HEK293 (cell line): ENCODE measurements around the gene PLAU.

ENCODE experiments used
- TRIM28 ChIP-seq: IDR thresholded peaks from 2 replicates; pipeline ENCODE4 v1.6.1; 2011; ENCODE audit warnings: low read length, control low read depth, borderline replicate concordance
- ZBTB20 ChIP-seq: fragments of 450-650 bp; formaldehyde crosslinking; IDR thresholded peaks from 2 replicates; pipeline ENCODE4 v1.5.1; 2016; ENCODE audit warnings: missing biosample characterization, missing genetic modification characterization
- ZNF324 ChIP-seq: fragments of 450-650 bp; formaldehyde crosslinking; IDR thresholded peaks from 2 replicates; pipeline ENCODE4 v1.5.1; 2016; ENCODE audit warnings: missing biosample characterization, missing genetic modification characterization
- ZNF623 ChIP-seq: fragments of 450-650 bp; formaldehyde crosslinking; IDR thresholded peaks from 2 replicates; pipeline ENCODE4 v1.5.1; 2016; ENCODE audit warnings: missing biosample characterization, missing genetic modification characterization
- ZNF660 ChIP-seq: fragments of 450-650 bp; IDR thresholded peaks from 2 replicates; pipeline ENCODE4 v1.5.1; 2018; ENCODE audit warnings: missing biosample characterization, mild to moderate bottlenecking, missing genetic modification characterization
- TF ChIP-seq, protein P1 (sequence below): fragments of 450-650 bp; formaldehyde crosslinking; IDR thresholded peaks from 2 replicates; pipeline ENCODE4 v1.5.1; 2016; ENCODE audit warnings: missing biosample characterization, missing genetic modification characterization
- TF ChIP-seq, protein P2 (sequence below): fragments of 450-650 bp; formaldehyde crosslinking; IDR thresholded peaks from 2 replicates; pipeline ENCODE4 v1.5.1; 2016; ENCODE audit warnings: missing biosample characterization, missing genetic modification characterization
- TF ChIP-seq, protein P3 (sequence below): fragments of 450-650 bp; formaldehyde crosslinking; IDR thresholded peaks from 2 replicates; pipeline ENCODE4 v1.5.1; 2016; ENCODE audit warnings: missing biosample characterization, missing genetic modification characterization, borderline replicate concordance
- TF ChIP-seq, protein P4 (sequence below): fragments of 450-650 bp; formaldehyde crosslinking; optimal IDR thresholded peaks from 2 replicates; pipeline ENCODE3; 2016; ENCODE audit warnings: missing biosample characterization, mild to moderate bottlenecking, missing genetic modification characterization
- TF ChIP-seq, protein P5 (sequence below): fragments of 450-650 bp; formaldehyde crosslinking; IDR thresholded peaks from 2 replicates; pipeline ENCODE4 v1.5.0; 2017; ENCODE audit warnings: missing biosample characterization, missing genetic modification characterization, borderline replicate concordance
- TF ChIP-seq, protein P6 (sequence below): fragments of 450-650 bp; formaldehyde crosslinking; IDR thresholded peaks from 2 replicates; pipeline ENCODE4 v1.5.1; 2016; ENCODE audit warnings: missing biosample characterization, missing genetic modification characterization
- TF ChIP-seq, protein P7 (sequence below): fragments of 450-650 bp; formaldehyde crosslinking; IDR thresholded peaks from 2 replicates; pipeline ENCODE4 v1.5.1; 2016; ENCODE audit warnings: missing biosample characterization, missing genetic modification characterization

DNA sequence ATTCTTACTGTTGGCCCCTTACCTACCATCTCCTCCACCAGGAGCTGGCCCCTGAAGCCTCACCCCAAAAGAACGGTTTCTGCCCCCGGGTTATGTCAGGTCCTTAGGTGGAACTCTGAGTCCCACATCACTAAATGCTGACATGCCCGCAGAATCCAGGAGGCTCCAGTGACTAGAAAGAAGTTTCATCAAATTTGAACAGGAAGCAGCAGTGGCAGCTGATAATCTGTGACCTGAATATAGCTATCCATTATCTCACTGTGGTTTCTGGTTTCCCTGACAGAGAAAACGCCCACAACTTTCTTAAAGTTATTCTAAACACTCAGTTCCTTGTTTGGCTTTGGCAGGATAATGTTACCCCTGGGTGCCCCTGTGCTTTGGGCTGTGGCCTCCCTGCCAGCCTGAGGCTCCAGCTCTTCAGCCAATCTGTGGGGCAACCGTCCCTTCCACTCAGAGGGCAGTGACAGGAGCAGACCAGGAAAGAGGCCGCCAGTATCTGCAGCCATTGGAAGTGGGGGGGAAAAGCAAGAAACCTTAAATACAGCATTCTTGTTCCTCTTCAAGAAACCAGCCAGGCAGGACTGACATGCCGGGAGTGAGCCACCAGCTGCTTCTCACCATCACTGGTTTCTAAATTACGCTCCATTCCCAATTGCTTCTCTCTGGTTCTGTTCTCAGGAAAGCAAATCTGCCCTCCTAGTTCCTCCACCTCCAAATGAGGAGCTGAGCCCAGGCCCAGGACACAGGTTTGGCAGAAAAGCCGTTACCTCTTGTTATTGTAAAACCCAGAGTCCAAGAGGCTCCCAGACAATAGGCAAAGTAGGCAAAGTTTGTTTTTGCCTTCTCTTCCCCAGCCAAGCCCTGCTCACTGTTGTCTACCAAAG, 45.8 kb downstream of the PLAU start:
- TF ChIP-seq, protein P1, sequence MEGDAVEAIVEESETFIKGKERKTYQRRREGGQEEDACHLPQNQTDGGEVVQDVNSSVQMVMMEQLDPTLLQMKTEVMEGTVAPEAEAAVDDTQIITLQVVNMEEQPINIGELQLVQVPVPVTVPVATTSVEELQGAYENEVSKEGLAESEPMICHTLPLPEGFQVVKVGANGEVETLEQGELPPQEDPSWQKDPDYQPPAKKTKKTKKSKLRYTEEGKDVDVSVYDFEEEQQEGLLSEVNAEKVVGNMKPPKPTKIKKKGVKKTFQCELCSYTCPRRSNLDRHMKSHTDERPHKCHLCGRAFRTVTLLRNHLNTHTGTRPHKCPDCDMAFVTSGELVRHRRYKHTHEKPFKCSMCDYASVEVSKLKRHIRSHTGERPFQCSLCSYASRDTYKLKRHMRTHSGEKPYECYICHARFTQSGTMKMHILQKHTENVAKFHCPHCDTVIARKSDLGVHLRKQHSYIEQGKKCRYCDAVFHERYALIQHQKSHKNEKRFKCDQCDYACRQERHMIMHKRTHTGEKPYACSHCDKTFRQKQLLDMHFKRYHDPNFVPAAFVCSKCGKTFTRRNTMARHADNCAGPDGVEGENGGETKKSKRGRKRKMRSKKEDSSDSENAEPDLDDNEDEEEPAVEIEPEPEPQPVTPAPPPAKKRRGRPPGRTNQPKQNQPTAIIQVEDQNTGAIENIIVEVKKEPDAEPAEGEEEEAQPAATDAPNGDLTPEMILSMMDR (tag by site-specific recombination) = no peak
- TF ChIP-seq, protein P2, sequence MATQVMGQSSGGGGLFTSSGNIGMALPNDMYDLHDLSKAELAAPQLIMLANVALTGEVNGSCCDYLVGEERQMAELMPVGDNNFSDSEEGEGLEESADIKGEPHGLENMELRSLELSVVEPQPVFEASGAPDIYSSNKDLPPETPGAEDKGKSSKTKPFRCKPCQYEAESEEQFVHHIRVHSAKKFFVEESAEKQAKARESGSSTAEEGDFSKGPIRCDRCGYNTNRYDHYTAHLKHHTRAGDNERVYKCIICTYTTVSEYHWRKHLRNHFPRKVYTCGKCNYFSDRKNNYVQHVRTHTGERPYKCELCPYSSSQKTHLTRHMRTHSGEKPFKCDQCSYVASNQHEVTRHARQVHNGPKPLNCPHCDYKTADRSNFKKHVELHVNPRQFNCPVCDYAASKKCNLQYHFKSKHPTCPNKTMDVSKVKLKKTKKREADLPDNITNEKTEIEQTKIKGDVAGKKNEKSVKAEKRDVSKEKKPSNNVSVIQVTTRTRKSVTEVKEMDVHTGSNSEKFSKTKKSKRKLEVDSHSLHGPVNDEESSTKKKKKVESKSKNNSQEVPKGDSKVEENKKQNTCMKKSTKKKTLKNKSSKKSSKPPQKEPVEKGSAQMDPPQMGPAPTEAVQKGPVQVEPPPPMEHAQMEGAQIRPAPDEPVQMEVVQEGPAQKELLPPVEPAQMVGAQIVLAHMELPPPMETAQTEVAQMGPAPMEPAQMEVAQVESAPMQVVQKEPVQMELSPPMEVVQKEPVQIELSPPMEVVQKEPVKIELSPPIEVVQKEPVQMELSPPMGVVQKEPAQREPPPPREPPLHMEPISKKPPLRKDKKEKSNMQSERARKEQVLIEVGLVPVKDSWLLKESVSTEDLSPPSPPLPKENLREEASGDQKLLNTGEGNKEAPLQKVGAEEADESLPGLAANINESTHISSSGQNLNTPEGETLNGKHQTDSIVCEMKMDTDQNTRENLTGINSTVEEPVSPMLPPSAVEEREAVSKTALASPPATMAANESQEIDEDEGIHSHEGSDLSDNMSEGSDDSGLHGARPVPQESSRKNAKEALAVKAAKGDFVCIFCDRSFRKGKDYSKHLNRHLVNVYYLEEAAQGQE = no peak
- TF ChIP-seq ZNF324 (tag by site-specific recombination) (no peak), ZNF660 (tag by site-specific recombination) (no peak), TRIM28 (no peak), ZNF623 (no peak), ZBTB20 (tag by site-specific recombination) (peak; percentile 61)
- TF ChIP-seq, protein P3, sequence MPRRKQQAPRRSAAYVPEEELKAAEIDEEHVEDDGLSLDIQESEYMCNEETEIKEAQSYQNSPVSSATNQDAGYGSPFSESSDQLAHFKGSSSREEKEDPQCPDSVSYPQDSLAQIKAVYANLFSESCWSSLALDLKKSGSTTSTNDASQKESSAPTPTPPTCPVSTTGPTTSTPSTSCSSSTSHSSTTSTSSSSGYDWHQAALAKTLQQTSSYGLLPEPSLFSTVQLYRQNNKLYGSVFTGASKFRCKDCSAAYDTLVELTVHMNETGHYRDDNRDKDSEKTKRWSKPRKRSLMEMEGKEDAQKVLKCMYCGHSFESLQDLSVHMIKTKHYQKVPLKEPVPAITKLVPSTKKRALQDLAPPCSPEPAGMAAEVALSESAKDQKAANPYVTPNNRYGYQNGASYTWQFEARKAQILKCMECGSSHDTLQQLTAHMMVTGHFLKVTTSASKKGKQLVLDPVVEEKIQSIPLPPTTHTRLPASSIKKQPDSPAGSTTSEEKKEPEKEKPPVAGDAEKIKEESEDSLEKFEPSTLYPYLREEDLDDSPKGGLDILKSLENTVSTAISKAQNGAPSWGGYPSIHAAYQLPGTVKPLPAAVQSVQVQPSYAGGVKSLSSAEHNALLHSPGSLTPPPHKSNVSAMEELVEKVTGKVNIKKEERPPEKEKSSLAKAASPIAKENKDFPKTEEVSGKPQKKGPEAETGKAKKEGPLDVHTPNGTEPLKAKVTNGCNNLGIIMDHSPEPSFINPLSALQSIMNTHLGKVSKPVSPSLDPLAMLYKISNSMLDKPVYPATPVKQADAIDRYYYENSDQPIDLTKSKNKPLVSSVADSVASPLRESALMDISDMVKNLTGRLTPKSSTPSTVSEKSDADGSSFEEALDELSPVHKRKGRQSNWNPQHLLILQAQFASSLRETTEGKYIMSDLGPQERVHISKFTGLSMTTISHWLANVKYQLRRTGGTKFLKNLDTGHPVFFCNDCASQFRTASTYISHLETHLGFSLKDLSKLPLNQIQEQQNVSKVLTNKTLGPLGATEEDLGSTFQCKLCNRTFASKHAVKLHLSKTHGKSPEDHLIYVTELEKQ = no peak
- TF ChIP-seq, protein P4, sequence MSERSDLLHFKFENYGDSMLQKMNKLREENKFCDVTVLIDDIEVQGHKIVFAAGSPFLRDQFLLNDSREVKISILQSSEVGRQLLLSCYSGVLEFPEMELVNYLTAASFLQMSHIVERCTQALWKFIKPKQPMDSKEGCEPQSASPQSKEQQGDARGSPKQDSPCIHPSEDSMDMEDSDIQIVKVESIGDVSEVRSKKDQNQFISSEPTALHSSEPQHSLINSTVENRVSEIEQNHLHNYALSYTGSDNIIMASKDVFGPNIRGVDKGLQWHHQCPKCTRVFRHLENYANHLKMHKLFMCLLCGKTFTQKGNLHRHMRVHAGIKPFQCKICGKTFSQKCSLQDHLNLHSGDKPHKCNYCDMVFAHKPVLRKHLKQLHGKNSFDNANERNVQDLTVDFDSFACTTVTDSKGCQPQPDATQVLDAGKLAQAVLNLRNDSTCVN = no peak
- TF ChIP-seq, protein P5, sequence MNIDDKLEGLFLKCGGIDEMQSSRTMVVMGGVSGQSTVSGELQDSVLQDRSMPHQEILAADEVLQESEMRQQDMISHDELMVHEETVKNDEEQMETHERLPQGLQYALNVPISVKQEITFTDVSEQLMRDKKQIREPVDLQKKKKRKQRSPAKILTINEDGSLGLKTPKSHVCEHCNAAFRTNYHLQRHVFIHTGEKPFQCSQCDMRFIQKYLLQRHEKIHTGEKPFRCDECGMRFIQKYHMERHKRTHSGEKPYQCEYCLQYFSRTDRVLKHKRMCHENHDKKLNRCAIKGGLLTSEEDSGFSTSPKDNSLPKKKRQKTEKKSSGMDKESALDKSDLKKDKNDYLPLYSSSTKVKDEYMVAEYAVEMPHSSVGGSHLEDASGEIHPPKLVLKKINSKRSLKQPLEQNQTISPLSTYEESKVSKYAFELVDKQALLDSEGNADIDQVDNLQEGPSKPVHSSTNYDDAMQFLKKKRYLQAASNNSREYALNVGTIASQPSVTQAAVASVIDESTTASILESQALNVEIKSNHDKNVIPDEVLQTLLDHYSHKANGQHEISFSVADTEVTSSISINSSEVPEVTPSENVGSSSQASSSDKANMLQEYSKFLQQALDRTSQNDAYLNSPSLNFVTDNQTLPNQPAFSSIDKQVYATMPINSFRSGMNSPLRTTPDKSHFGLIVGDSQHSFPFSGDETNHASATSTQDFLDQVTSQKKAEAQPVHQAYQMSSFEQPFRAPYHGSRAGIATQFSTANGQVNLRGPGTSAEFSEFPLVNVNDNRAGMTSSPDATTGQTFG (tag by site-specific recombination) = no peak
- TF ChIP-seq, protein P6, sequence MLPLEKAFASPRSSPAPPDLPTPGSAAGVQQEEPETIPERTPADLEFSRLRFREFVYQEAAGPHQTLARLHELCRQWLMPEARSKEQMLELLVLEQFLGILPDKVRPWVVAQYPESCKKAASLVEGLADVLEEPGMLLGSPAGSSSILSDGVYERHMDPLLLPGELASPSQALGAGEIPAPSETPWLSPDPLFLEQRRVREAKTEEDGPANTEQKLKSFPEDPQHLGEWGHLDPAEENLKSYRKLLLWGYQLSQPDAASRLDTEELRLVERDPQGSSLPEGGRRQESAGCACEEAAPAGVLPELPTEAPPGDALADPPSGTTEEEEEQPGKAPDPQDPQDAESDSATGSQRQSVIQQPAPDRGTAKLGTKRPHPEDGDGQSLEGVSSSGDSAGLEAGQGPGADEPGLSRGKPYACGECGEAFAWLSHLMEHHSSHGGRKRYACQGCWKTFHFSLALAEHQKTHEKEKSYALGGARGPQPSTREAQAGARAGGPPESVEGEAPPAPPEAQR (tag by site-specific recombination) = no peak
- TF ChIP-seq, protein P7, sequence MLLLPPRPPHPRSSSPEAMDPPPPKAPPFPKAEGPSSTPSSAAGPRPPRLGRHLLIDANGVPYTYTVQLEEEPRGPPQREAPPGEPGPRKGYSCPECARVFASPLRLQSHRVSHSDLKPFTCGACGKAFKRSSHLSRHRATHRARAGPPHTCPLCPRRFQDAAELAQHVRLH (tag by site-specific recombination) = no peak
